Testis (tissue), 2 donors: ENCODE results near the gene POU3F1.

Source experiments
- POLR2A ChIP-seq: fragments of 450-650 bp; IDR thresholded peaks from one replicate; pipeline ENCODE4 v1.6.1; 2017; ENCODE audit warnings: antibody characterized with exemption, mild to moderate bottlenecking, moderate library complexity
- TF ChIP-seq, protein P1 (sequence below), 3 experiments: fragments of 450-650 bp in 2 of 3; fragments of 200-600 bp in 1 of 3; sonication (generic) in 1 of 3; IDR thresholded peaks; one replicate each; pipeline ENCODE4 v1.5.1; 2016 to 2019; ENCODE audit warnings: antibody characterized with exemption in 3 of 3, mild to moderate bottlenecking in 2 of 3, moderate library complexity in 1 of 3

DNA sequence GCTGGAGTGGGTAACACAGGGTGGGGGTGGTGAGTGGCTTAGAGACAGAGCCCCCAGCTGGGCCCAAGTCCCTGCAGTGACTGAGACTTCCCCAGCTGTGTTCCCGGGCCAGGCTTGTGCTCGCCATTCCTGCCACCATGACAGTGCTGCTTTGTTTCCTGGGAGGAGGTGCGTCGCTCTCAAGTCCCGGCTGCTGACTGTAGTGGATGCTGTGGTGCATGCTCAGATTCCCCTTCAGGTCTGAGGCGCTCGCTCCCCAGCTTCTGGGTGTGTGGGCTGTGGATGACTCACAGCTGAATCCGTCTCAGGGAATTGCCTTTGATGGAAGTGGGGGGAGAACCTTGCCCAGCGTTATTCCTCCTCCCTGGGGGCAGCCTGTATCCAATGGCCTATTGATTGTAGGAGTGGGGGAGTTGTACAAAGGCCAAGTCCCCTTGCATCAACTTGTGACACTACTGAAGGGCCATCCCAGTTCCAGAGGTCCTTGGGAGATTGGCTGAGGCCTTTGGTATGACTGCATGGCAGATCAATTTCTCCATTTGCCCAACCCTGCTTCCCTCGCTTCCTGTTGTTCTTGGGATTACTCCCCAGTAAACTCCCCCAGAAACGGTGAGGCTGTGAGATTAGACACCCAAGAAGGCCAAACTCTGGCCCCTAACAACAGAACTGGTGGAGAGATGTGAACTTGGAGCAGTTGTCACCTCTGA lies 17.8 kb upstream of the POU3F1 start:
- TF ChIP-seq, protein P1, sequence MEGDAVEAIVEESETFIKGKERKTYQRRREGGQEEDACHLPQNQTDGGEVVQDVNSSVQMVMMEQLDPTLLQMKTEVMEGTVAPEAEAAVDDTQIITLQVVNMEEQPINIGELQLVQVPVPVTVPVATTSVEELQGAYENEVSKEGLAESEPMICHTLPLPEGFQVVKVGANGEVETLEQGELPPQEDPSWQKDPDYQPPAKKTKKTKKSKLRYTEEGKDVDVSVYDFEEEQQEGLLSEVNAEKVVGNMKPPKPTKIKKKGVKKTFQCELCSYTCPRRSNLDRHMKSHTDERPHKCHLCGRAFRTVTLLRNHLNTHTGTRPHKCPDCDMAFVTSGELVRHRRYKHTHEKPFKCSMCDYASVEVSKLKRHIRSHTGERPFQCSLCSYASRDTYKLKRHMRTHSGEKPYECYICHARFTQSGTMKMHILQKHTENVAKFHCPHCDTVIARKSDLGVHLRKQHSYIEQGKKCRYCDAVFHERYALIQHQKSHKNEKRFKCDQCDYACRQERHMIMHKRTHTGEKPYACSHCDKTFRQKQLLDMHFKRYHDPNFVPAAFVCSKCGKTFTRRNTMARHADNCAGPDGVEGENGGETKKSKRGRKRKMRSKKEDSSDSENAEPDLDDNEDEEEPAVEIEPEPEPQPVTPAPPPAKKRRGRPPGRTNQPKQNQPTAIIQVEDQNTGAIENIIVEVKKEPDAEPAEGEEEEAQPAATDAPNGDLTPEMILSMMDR (IDR thresholded peaks at IDR 0.05): no peak
- no peak for TF ChIP-seq POLR2A
